ENCODE results near the gene CPA4.

- no peak for TF ChIP-seq MAX (IDR thresholded peaks at IDR 0.05; ENCODE audit: low read depth, low read length)
- TF ChIP-seq, protein P1, sequence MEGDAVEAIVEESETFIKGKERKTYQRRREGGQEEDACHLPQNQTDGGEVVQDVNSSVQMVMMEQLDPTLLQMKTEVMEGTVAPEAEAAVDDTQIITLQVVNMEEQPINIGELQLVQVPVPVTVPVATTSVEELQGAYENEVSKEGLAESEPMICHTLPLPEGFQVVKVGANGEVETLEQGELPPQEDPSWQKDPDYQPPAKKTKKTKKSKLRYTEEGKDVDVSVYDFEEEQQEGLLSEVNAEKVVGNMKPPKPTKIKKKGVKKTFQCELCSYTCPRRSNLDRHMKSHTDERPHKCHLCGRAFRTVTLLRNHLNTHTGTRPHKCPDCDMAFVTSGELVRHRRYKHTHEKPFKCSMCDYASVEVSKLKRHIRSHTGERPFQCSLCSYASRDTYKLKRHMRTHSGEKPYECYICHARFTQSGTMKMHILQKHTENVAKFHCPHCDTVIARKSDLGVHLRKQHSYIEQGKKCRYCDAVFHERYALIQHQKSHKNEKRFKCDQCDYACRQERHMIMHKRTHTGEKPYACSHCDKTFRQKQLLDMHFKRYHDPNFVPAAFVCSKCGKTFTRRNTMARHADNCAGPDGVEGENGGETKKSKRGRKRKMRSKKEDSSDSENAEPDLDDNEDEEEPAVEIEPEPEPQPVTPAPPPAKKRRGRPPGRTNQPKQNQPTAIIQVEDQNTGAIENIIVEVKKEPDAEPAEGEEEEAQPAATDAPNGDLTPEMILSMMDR (IDR thresholded peaks at IDR 0.05; ENCODE audit: low read depth, low read length): no peak
These were observed 73.6 kb downstream of the CPA4 start for GRCh38 chr7:130366564-130366963.
